ENCODE results near the gene SFN.

DNA sequence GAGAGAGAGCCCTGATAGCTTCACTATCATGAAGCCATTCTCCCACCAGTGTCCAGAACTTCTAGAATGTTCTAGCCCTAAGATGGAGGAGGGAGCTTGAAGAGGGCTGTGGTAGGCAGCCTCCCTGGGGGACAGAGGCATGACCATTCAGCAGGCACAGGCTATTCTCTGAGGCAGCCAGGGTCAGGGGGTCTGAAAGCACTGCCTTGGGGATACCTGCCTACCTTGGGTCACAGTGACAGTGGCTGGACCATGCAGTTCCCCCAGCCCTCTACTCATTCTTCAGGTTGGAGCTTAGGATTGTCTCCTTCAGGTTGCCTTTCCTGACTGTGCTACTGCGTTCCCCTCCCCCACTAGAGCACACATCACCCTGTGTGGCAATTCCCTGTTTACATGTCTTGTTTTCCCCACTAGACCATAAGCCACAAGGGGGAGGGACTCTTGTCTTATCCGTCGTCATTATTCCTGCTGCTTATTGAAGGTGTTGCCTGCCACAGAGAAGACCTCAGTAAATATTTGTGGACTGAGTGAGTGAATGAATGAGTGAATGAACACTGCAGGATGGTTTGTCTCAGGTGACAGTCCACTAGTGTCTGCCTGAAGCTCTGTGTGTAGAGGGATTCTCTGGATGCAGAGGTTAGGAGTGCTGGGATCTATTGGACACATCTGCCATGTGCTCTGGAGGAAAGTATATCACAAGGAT is 31.3 kb upstream of the SFN start:
- TF ChIP-seq, protein P1, sequence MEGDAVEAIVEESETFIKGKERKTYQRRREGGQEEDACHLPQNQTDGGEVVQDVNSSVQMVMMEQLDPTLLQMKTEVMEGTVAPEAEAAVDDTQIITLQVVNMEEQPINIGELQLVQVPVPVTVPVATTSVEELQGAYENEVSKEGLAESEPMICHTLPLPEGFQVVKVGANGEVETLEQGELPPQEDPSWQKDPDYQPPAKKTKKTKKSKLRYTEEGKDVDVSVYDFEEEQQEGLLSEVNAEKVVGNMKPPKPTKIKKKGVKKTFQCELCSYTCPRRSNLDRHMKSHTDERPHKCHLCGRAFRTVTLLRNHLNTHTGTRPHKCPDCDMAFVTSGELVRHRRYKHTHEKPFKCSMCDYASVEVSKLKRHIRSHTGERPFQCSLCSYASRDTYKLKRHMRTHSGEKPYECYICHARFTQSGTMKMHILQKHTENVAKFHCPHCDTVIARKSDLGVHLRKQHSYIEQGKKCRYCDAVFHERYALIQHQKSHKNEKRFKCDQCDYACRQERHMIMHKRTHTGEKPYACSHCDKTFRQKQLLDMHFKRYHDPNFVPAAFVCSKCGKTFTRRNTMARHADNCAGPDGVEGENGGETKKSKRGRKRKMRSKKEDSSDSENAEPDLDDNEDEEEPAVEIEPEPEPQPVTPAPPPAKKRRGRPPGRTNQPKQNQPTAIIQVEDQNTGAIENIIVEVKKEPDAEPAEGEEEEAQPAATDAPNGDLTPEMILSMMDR (IDR thresholded peaks at IDR 0.05 in 4 of 5, conservative IDR thresholded peaks at IDR 0.05 in 1 of 5), result no peak
- TF ChIP-seq POLR2A (IDR thresholded peaks at IDR 0.05), result no peak
